PC-3 (cell line): ENCODE data around the gene SCD5. TPM values are rescaled to one million over a fixed set of nuclear protein-coding genes. Genes with fewer than 3 reads are reported as not detected.

ENCODE experiments used
- ATAC-seq: fragments of 200-7000 bp; cut with Tn5 transposase; 2 replicates; pipeline ENCODE4 v1.9.1; 2020; ENCODE audit warnings: mild to moderate bottlenecking, moderate library complexity
- BruUV-seq: library from RNA; stranded (reverse); fragments of 400-500 nt; replicated peaks from 2 replicates; lab custom pipeline; 2021; lab: Mats Ljungman, UMichigan
- CTCF ChIA-PET: fragments of 300-600 bp; sonication (Branson Sonifier 250); formaldehyde crosslinking; loops from one replicate; lab custom pipeline; 2022; ENCODE audit warnings: antibody characterized with exemption; lab: Charles Lee
- POLR2A ChIA-PET: fragments of 300-600 bp; sonication (Branson Sonifier 250); formaldehyde crosslinking; loops from one replicate; lab custom pipeline; 2022; ENCODE audit warnings: antibody characterized with exemption; ENCODE audit not compliant: unreplicated experiment; lab: Charles Lee
- DNase-seq: peaks from one replicate; pipeline ENCODE4 v3.0.0-alpha.2; 2015
- H2AFZ ChIP-seq: fragments of 300-600 bp; sonication (generic); 2 replicates; pipeline ENCODE4 v1.6.0; 2016; ENCODE audit warnings: antibody characterized with exemption, low read length
- H3F3A ChIP-seq: fragments of 300-600 bp; sonication (generic); one replicate; pipeline ENCODE4 v1.6.0; 2017; ENCODE audit warnings: antibody characterized with exemption, low read length, control low read depth, mild to moderate bottlenecking; ENCODE audit not compliant: unreplicated experiment
- H3K27ac ChIP-seq: fragments of 300-600 bp; sonication (generic); 2 replicates; pipeline ENCODE4 v1.5.1; 2016; ENCODE audit warnings: mild to moderate bottlenecking, low read length
- H3K27me3 ChIP-seq: fragments of 300-600 bp; sonication (generic); 2 replicates; pipeline ENCODE4 v1.6.1; 2016; ENCODE audit warnings: low read length, mixed read lengths
- H3K36me3 ChIP-seq: fragments of 300-600 bp; sonication (generic); 2 replicates; pipeline ENCODE4 v1.6.1; 2016; ENCODE audit warnings: low read depth, mixed run types, low read length, mixed read lengths
- H3K4me1 ChIP-seq: fragments of 300-600 bp; sonication (generic); 2 replicates; pipeline ENCODE4 v1.5.1; 2016; ENCODE audit warnings: low read length; ENCODE audit not compliant: insufficient read depth
- H3K4me2 ChIP-seq: fragments of 300-600 bp; sonication (generic); 2 replicates; pipeline ENCODE4 v1.6.0; 2016; ENCODE audit warnings: low read length
- H3K4me3 ChIP-seq: fragments of 300-600 bp; sonication (generic); 2 replicates; pipeline ENCODE4 v1.5.1; 2016; ENCODE audit warnings: mild to moderate bottlenecking, low read length, mixed read lengths
- H3K79me2 ChIP-seq: fragments of 300-600 bp; sonication (generic); 2 replicates; pipeline ENCODE4 v1.6.1; 2017; ENCODE audit warnings: low read length, mixed read lengths
- H3K9ac ChIP-seq: fragments of 300-600 bp; sonication (generic); 2 replicates; pipeline ENCODE4 v1.6.0; 2016; ENCODE audit warnings: mild to moderate bottlenecking, low read length
- H3K9me2 ChIP-seq: fragments of 300-600 bp; sonication (generic); replicated peaks from 2 replicates; pipeline ENCODE4 v1.6.1; 2016; ENCODE audit warnings: mixed run types, low read length, mixed read lengths
- H3K9me3 ChIP-seq: fragments of 300-600 bp; sonication (generic); 2 replicates; pipeline ENCODE4 v1.6.1; 2016; ENCODE audit warnings: low read length, mixed read lengths
- H4K20me1 ChIP-seq: fragments of 300-600 bp; sonication (generic); 2 replicates; pipeline ENCODE4 v1.6.1; 2016; ENCODE audit warnings: low read length, mixed read lengths
- EZH2 ChIP-seq: fragments of 300-600 bp; sonication (generic); IDR thresholded peaks from one replicate; pipeline ENCODE4 v1.6.1; 2017; ENCODE audit warnings: antibody characterized with exemption, mild to moderate bottlenecking, low read length; ENCODE audit not compliant: unreplicated experiment
- EZH2phosphoT487 ChIP-seq: fragments of 300-600 bp; sonication (generic); IDR thresholded peaks from 2 replicates; pipeline ENCODE4 v1.6.1; 2018; ENCODE audit warnings: mild to moderate bottlenecking, antibody characterized with exemption, low read length, borderline replicate concordance
- intact Hi-C: fragments of 100-400 bp; cut with micrococcal nuclease; formaldehyde crosslinking; loops from 2 replicates; pipeline ENCODE4 v1.9.0; 2023
- total RNA-seq: library from RNA; depleted of rRNA; stranded (reverse); fragments of >200 nt; gene quantifications from 2 replicates; pipeline ENCODE4 v1.2.3, GENCODE V29; 2014
- TF ChIP-seq, protein P1 (sequence below): fragments of 300-600 bp; sonication (generic); conservative IDR thresholded peaks from 2 replicates; pipeline ENCODE4 v1.5.1; 2017; ENCODE audit warnings: antibody characterized with exemption, low read depth, mild to moderate bottlenecking, low read length

The SCD5 gene
- total RNA-seq, 1 experiment from 2014 or later = 3.8 TPM

- BruUV-seq = no TSS peak
- Histone ChIP-seq H3K36me3 (no peaks in the 10 kb centered on the region), H3K9me3 (no peaks in the 10 kb centered on the region), H3K9ac (no peak overlapping the region), H2AFZ (no peak overlapping the region), H3F3A (no peaks in the 10 kb centered on the region), H3K27me3 (no peaks in the 10 kb centered on the region), H4K20me1 (no peaks in the 10 kb centered on the region), H3K79me2 (no peaks in the 10 kb centered on the region), H3K4me2 (no peak overlapping the region), H3K27ac (no peak overlapping the region), H3K9me2 (no peaks in the 10 kb centered on the region), H3K4me1 (no peaks in the 10 kb centered on the region), H3K4me3 (no peak overlapping the region)
- no peak for DNase-seq
- POLR2A ChIA-PET = no interaction called here
- no peak for ATAC-seq
- intact Hi-C loops = no loop called here
- CTCF ChIA-PET = no interaction called here
- TF ChIP-seq, protein P1, sequence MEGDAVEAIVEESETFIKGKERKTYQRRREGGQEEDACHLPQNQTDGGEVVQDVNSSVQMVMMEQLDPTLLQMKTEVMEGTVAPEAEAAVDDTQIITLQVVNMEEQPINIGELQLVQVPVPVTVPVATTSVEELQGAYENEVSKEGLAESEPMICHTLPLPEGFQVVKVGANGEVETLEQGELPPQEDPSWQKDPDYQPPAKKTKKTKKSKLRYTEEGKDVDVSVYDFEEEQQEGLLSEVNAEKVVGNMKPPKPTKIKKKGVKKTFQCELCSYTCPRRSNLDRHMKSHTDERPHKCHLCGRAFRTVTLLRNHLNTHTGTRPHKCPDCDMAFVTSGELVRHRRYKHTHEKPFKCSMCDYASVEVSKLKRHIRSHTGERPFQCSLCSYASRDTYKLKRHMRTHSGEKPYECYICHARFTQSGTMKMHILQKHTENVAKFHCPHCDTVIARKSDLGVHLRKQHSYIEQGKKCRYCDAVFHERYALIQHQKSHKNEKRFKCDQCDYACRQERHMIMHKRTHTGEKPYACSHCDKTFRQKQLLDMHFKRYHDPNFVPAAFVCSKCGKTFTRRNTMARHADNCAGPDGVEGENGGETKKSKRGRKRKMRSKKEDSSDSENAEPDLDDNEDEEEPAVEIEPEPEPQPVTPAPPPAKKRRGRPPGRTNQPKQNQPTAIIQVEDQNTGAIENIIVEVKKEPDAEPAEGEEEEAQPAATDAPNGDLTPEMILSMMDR = no peak
- TF ChIP-seq EZH2phosphoT487 (no peak), EZH2 (no peak)
These were observed 20.6 kb downstream of the SCD5 start for GRCh38 chr4:82777857-82778525.

- no peaks in the 10 kb centered on the region for H3K9me3 ChIP-seq
- H2AFZ ChIP-seq = no peak overlapping the region
- DNase-seq (no peak), ATAC-seq (no peak; the same call in 1 of the 2 replicates)
- H3K4me1 ChIP-seq = no peaks in the 10 kb centered on the region
- no peaks in the 10 kb centered on the region for H3K79me2 ChIP-seq
- no peaks in the 10 kb centered on the region for H4K20me1 ChIP-seq
- POLR2A ChIA-PET = no interaction called here
- no peaks in the 10 kb centered on the region for H3K27me3 ChIP-seq
- no peak overlapping the region for H3K4me2 ChIP-seq
- H3K9me2 ChIP-seq = no peaks in the 10 kb centered on the region
- H3K9ac ChIP-seq = no peak overlapping the region
- H3K4me3 ChIP-seq = no peak overlapping the region
- CTCF ChIA-PET = no interaction called here
- BruUV-seq = no TSS peak
- H3K27ac ChIP-seq = no peak overlapping the region
- intact Hi-C loops = no loop called here
- H3F3A ChIP-seq = no peaks in the 10 kb centered on the region
- TF ChIP-seq, protein P1 = no peak
- no peak for TF ChIP-seq EZH2
- TF ChIP-seq EZH2phosphoT487 = no peak
- no peaks in the 10 kb centered on the region for H3K36me3 ChIP-seq
These were observed 21.6 kb downstream of the SCD5 start for GRCh38 chr4:82776925-82777542.

DNA sequence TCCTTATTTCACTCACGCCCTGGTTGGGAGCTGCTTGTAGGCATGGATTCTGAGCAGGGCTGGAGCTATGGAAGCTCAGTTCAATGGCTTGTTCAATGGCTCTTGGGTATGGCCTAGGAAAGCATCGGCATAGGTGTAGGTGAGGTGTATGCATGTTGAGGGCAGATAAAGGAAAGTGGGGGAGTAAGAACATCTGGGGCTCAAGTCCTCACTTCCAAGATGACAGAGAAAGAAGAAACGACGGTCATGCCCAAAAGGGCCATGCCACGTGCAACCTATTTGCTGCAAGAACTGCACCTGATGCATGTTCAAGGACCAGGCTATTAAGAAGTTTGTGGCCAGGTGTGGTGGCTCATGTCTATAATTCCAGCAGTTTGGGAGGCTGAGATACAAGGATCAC is 23.4 kb downstream of the SCD5 start:
- Histone ChIP-seq H3K4me1 (no peaks in the 10 kb centered on the region), H3K36me3 (no peaks in the 10 kb centered on the region), H3K27me3 (no peaks in the 10 kb centered on the region), H2AFZ (no peak overlapping the region), H3K79me2 (no peaks in the 10 kb centered on the region), H3K9ac (no peak overlapping the region), H3K4me2 (no peak overlapping the region), H4K20me1 (no peaks in the 10 kb centered on the region), H3K9me3 (no peaks in the 10 kb centered on the region), H3K4me3 (no peak overlapping the region), H3F3A (no peaks in the 10 kb centered on the region), H3K9me2 (no peaks in the 10 kb centered on the region), H3K27ac (no peak overlapping the region)
- ATAC-seq = no peak
- no TSS peak for BruUV-seq
- TF ChIP-seq, protein P1 = no peak
- TF ChIP-seq EZH2 (no peak), EZH2phosphoT487 (no peak)
- POLR2A ChIA-PET = no interaction called here
- DNase-seq = no peak
- intact Hi-C loops = no loop called here
- CTCF ChIA-PET = no interaction called here
